ENCODE data around the gene CYP20A1. TPM values are rescaled to one million over a fixed set of nuclear protein-coding genes. Genes with fewer than 3 reads are reported as not detected.
"Not testable (repeated sequence)": the region's sequence is repeated elsewhere in the genome, so short reads cannot be mapped to it uniquely, and the experiment has no call there.

The CYP20A1 gene
- total and polyA plus RNA-seq, 9 of the 15 experiments (the other 6 are each of a cell fraction or from before 2014, with no cell fraction given): 10.3 to 31.7 (median 12.4) TPM

GRCh38 chr2:203301667-203302066 lies 62.8 kb downstream of the CYP20A1 start (continued):
- TF ChIP-seq HDAC3 (IDR thresholded peaks at IDR 0.05; ENCODE audit: borderline replicate concordance, partially characterized antibody) (no peak), NELFE (IDR thresholded peaks at IDR 0.05; ENCODE audit: insufficient read depth, insufficient read length) (no peak), SMC3 (conservative IDR thresholded peaks at IDR 0.05; ENCODE audit: insufficient read depth, low read depth, low read length) (no peak), CC2D1A (IDR thresholded peaks at IDR 0.05) (no peak)
- TF ChIP-seq, protein P1, sequence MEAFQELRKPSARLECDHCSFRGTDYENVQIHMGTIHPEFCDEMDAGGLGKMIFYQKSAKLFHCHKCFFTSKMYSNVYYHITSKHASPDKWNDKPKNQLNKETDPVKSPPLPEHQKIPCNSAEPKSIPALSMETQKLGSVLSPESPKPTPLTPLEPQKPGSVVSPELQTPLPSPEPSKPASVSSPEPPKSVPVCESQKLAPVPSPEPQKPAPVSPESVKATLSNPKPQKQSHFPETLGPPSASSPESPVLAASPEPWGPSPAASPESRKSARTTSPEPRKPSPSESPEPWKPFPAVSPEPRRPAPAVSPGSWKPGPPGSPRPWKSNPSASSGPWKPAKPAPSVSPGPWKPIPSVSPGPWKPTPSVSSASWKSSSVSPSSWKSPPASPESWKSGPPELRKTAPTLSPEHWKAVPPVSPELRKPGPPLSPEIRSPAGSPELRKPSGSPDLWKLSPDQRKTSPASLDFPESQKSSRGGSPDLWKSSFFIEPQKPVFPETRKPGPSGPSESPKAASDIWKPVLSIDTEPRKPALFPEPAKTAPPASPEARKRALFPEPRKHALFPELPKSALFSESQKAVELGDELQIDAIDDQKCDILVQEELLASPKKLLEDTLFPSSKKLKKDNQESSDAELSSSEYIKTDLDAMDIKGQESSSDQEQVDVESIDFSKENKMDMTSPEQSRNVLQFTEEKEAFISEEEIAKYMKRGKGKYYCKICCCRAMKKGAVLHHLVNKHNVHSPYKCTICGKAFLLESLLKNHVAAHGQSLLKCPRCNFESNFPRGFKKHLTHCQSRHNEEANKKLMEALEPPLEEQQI (IDR thresholded peaks at IDR 0.05): no peak

- H3K4me1 ChIP-seq (replicated peaks in 1 of 2; ENCODE audit: control insufficient read depth in 2 of 2, insufficient read depth in 2 of 2, low read length in 2 of 2); H3K4me3 ChIP-seq; DNase-seq (ENCODE audit: extremely low read depth in 1 of 4, low spot score in 3 of 4); POLR2A ChIA-PET; H3K9me1 ChIP-seq (ENCODE audit: control insufficient read depth, insufficient read depth, low read length); H3K36me3 ChIP-seq (ENCODE audit: control insufficient read depth, insufficient read depth, low read length); H4K20me1 ChIP-seq (replicated peaks; ENCODE audit: control insufficient read depth, insufficient read depth, low read length); H3K79me2 ChIP-seq (ENCODE audit: control insufficient read depth, insufficient read depth, low read length); FAIRE-seq; H3K9me3 ChIP-seq (replicated peaks; ENCODE audit: control insufficient read depth, insufficient read depth, low read depth, low read length); in situ Hi-C loops (cut with MboI); H3K9ac ChIP-seq (ENCODE audit: insufficient read depth in 1 of 2, low read depth in 2 of 2, low read length in 2 of 2); BruUV-seq (replicated peaks); intact Hi-C loops (cut with micrococcal nuclease); H3K4me2 ChIP-seq (ENCODE audit: insufficient read depth, low read length); H2AFZ ChIP-seq (ENCODE audit: low read depth, low read length); H3K27me3 ChIP-seq (ENCODE audit: control insufficient read depth in 2 of 2, insufficient read depth in 2 of 2, low read length in 2 of 2); ATAC-seq; CTCF ChIA-PET (ENCODE audit: low intra/inter-chr PET ratio); H3K27ac ChIP-seq (ENCODE audit: extremely low read depth, low read depth, low read length): not testable (repeated sequence)
- 78% methylated on average over 8 of the region's 8 CpGs for WGBS (ENCODE audit: insufficient coverage, low coverage, missing lambda C conversion rate)
Observed at GRCh38 chr2:203302586-203302985, 63.8 kb downstream of the CYP20A1 start.

All from K562 (cell line).